GM21723 (cell line): ENCODE data around the gene PITPNM1.
"Not testable (repeated sequence)": the region's sequence is repeated elsewhere in the genome, so short reads cannot be mapped to it uniquely, and the experiment has no call there.

Experiments used
- ATAC-seq: cut with Tn5 transposase; IDR thresholded peaks from one replicate; pipeline ENCODE4 v1.9.1; 2021; ENCODE audit warnings: mild to moderate bottlenecking, moderate library complexity; ENCODE audit not compliant: unreplicated experiment

The PITPNM1 gene

GRCh38 chr11:67523556-67524479 lies 18.7 kb upstream of the PITPNM1 start:
- ATAC-seq: no peak

DNA sequence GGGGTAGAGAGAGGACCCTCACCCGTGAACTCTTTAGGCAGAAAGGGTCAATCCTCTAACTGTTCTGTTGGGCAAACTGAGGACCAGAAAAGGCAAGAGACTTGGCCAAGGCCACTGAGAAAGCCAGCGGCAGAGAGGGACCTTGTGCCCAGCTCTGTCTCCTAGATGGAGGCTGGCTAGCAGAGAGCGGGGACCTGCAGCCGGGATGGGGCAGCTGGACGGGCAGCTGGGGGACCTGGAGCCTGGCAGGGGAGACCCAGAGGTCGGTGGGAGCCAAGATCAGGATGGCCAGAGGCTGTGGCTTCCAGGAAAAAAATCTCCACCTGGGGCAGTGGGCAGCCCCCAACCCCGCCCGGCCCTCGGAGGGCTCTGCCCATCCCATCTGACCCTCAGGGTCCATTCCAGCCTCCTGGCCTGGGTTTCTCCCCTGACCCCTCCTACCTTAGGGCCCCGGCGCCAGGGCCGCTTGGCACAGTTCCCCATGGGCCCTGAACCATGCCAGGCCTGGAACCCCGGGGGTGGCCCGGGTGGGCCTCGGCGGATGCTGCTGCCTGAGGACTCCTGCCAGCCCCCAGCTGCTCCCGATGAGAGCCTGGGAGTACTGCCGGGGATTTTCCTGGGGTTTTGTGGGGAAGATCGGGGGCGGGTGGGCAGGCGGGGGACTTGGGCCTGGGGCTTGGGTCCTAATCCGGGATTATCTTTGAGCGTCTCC lies 17.8 kb upstream of the PITPNM1 start, which contains the start of gene CABP2:
Gene CABP2 (minus strand): TSS at position 603 of the 712 bp plus-strand sequence. CDS start 120 bp downstream, at position 483.
- no peak for ATAC-seq

DNA sequence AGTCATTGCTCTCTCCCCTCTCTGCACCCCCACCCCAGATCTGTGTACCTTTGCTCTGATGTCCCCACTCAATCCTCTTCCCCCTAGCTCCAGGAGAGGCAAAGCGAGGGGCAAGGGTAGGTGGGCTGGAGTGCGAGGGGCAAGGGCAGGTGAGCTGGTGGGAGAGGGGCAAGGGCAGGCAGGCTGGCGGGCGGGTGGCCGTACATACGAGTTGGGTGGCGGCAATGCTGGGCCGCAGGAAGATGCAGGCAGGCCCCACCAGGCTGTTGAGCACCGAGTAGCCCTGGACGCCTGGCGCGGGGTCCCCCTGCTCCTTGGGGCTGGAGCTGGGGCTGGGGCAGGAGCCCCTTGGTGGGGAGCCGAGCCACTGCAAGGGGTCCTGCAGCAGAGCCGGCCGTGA lies 17.2 kb upstream of the PITPNM1 start:
- ATAC-seq: no peak

- no peak for ATAC-seq
Observed at GRCh38 chr11:67521924-67522323, 16.8 kb upstream of the PITPNM1 start.

GRCh38 chr11:67520856-67521824 lies 16.0 kb upstream of the PITPNM1 start:
- no peak for ATAC-seq

GRCh38 chr11:67519726-67520125 lies 14.6 kb upstream of the PITPNM1 start:
- no peak for ATAC-seq

GRCh38 chr11:67517784-67518552 lies 12.8 kb upstream of the PITPNM1 start:
- no peak for ATAC-seq

DNA sequence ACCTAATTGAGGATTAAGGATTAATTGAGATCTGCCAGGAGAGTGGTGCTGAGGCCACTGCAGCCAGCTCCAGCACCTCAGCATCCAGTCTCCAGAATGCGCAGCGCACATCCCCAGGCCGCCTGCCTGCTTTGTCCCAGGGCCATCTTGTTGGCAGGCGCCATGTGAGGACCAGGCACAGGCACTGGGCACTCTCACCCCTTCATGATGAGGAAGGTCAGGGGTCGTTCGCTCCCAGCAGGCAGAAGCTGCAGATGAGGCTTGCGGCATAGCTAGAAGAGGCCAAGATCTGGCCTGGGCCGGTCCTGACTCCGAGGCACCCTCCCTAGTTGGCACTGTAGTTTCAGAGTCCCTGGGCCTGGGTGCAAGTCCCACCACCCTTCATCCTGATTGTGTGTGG lies 11.6 kb upstream of the PITPNM1 start:
- no peak for ATAC-seq

- ATAC-seq: no peak
Observed at GRCh38 chr11:67514116-67514515, 9.0 kb upstream of the PITPNM1 start.

- ATAC-seq: not testable (repeated sequence)
Observed at GRCh38 chr11:67511558-67511957, 6.4 kb upstream of the PITPNM1 start.

DNA sequence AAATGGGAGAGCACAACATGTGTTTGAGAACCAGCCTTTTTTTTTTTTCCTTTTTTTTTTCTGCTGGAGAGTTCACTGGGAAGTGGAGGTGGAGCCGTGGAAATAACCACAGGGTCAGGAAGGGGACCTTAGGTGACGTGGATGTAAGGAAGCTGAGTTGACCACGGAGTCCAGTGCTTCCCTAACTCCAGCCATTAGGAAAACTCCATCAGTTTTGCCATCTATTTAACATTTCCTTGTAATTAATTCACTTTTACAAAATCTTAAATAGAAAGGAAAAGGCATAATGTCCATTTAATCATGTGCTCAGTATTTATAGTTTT lies 4.8 kb upstream of the PITPNM1 start:
- no peak for ATAC-seq

DNA sequence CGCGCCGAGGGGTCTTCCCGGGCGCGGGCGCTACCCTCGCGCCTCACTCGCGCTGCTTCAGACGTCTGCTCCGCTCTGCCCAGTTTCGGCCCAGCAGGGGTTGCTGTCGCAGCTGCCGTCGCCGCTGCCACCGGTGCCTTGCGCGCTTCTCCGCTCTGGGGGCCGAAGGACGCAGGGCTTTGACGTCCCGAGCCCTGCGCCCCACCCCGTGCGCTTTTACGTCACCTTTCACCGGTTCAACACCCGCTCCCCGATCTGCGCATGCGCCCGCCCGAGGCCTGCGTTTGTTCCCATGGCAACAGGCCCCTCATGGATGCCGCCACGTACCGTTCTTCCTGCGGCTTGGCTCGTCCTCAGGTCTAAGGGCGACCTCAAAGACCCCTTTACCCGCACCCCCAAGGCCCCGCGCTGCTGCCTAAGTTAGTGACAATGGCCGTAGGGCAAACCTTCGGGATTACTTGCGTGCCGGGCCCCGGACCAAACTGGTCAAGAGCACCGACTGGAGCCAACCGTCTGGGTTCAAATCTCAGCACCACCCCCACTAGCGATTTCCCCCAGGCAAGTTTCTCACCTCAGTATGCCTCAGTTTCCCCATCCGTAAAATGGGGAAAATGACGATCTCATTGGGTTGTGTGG lies 3.4 kb upstream of the PITPNM1 start:
- ATAC-seq: peak; percentile 38

DNA sequence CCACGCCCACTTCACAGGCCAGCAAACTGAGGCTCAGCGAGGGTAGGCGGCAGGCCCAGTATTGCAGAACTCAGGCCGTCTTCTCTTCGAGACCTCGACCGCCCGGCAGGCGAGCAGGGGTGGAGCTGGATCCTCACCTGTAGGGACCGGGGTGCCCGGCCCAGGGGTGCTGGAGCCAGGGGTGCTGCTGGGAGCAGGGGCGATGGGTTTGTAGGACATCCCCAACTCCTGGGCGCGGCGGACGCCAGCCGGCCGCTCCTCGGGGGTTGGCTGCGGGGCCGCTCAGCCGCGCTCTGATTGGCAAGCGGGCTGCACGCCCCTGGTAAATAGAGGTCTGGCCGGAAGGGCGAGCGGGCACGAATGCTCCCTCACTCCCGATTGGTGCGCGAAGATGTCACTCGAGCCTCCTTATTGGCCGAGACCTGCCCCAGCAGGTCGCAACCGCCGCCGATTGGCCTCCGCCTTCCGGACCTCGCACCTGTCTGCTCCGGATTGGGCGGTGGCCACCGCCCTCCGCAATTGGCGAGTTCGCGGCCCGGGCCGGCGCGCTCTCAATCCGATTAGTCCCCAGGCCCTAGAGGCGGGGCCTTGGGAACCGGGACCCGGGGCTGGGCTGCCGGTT lies 2.8 kb upstream of the PITPNM1 start, which contains the start of gene CDK2AP2:
Gene CDK2AP2 (minus strand): TSS at position 299 of the 622 bp plus-strand sequence. CDS start 80 bp downstream, at position 219.
- ATAC-seq: peak; percentile 67

DNA sequence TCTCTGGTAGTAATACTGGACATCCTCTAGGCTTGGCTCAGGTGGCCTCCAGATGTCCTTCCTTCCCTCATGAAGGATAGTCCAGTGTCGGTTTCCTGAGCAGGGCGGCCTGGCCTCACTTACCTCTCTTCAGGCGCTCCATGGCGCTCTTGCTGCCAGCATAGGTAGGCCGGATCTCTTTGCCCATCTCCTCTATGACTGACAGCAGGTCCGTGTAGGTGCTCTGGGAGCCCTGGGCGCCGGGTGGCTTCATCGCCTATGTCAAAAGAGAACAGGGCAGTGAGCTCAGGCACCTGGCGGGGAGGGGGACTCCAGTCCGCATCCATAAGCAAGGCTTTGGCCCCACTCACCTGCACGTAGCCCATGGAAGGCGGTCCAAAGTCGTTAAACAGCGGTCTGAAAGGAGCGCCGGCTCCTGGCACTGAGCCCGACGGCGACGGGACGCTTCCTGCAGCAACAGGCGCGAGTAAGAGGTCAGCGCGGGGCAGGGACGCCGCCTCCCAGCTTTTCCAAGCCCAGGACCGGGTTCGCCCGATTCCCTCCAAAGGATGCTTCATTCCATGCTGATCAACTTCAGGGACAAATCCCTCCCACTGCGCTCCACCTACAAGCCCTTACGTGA lies 2.2 kb upstream of the PITPNM1 start:
- no peak for ATAC-seq

DNA sequence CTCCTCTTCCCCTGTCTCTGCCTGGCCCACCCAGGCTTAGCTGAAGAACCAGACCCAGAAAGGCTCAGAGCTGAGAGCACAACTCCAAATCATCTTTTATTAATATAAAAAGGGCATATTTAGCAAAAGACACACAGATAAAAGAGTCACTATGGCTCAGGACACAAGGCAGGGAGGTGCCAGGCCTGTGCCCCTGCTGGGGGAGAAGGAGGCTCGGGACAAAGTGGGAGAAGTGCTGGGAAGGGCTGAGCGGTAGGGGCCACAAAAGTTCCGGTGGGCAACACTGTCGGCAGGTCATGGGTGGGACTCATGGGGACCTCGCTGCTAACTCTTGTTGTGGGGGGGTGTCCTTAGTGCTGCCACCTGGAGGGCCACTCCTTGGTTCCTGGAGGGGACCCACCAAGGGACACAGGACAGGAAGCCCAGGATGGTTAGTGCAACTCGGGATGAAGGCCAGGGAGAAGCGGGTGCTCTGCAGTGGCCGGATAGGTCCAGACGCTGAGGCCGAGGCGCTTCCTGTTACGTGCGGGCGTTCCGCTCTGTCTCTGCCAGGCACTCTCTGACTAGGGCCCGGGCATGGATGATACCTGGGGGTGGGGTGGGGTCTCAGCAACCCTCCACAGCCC lies 1.4 kb upstream of the PITPNM1 start:
- ATAC-seq: no peak

DNA sequence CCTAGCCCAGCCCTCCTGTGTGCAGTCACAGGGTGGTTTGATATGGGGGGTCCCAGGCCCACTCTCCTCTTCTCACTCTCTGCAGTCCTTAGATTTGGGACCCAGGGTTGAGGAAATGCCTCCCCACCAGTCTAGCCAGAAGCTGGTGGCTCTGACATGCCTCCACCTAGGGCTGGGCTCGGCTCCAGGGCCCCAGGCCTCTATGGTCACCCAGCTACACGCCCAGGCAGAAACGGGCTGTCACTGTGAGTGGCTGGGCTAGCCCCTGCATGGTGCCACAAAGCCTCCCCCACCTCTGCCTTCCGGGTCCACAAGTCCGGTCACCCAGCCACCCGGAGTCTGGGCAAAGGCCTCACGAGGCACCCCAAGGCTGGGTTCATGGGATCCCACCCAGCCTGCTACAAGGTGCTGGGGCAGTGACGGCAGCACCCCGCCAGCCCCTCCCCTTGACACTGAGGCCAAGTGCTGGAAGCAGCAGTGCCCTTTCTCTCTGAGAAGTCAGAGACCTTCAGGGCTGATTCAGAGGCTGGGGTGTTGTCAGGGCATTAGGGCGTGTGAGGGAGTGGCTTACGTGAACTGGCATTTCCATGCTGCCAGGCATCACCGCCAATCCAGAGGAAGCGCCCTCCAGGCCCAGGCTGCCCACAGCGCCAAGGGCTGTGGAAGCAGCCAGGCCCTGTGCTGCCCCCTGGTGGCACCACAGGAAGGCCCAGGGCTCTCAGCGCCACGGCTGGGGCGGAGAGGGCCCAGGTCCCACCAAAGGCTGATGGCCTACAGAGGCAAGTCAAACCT lies 638 bp upstream of the PITPNM1 start:
- peak; percentile 29 for ATAC-seq
